Testis (tissue), 3 donors: Measurements from ENCODE around the gene ATG4A. TPM values are rescaled to one million over a fixed set of nuclear protein-coding genes. Genes with fewer than 3 reads are reported as not detected.

Source experiments
- DNase-seq: peaks from one replicate; pipeline ENCODE4 v3.0.0-alpha.2; 2019
- H3K27ac ChIP-seq, 2 donors: fragments of 200-600 bp; sonication (generic); one replicate each; pipeline ENCODE4 v1.5.1; 2019
- H3K27me3 ChIP-seq: fragments of 200-600 bp; sonication (generic); one replicate; pipeline ENCODE4 v1.5.1; 2019
- H3K36me3 ChIP-seq: fragments of 200-600 bp; sonication (generic); one replicate; pipeline ENCODE4 v1.5.1; 2017; ENCODE audit warnings: low read depth; ENCODE audit errors: missing control alignments
- H3K4me1 ChIP-seq: fragments of 200-600 bp; sonication (generic); one replicate; pipeline ENCODE4 v1.5.1; 2019
- H3K4me3 ChIP-seq, 2 donors: fragments of 200-600 bp; sonication (generic); one replicate each; pipeline ENCODE4 v1.5.1; 2017 to 2019
- H3K9me3 ChIP-seq: fragments of 200-600 bp; sonication (generic); one replicate; pipeline ENCODE4 v1.5.1; 2017
- CTCF ChIP-seq, 3 experiments: fragments of 450-650 bp in 2 of 3; fragments of 200-600 bp in 1 of 3; sonication (generic) in 1 of 3; IDR thresholded peaks; one replicate each; pipeline ENCODE4 v1.5.1; 2016 to 2019; ENCODE audit warnings: antibody characterized with exemption in 3 of 3, mild to moderate bottlenecking in 2 of 3, moderate library complexity in 1 of 3
- POLR2A ChIP-seq: fragments of 450-650 bp; IDR thresholded peaks from one replicate; pipeline ENCODE4 v1.6.1; 2017; ENCODE audit warnings: antibody characterized with exemption, mild to moderate bottlenecking, moderate library complexity
- WGBS, 2 donors: methylation state at CpG; one replicate each; pipeline ENCODE4 v1.1.5; 2018; 5-methylcytosine and 5-hydroxymethylcytosine counted together
- intact Hi-C: fragments of 100-400 bp; cut with DNase I; formaldehyde crosslinking; loops from one replicate; pipeline ENCODE4 v1.15.1; 2023; ENCODE audit warnings: low total_unique reads
- polyA plus RNA-seq: library from polyadenylated mRNA; stranded (reverse); fragments of 350-450 nt; fragmentation: Illumina TruSeq; extraction: RNeasy Lipid Tissue Mini Kit (QIAGEN cat#74804); gene quantifications from one replicate; pipeline ENCODE4 v1.2.3, GENCODE V29; 2014; ENCODE audit warnings: low read depth, low replicate concordance; ENCODE audit not compliant: insufficient read depth
- total RNA-seq, 2 donors: library from RNA; depleted of rRNA; stranded (reverse); fragments of >200 nt; gene quantifications; one replicate each; pipeline ENCODE4 v1.2.3, GENCODE V29; 2016

The ATG4A gene
- total and polyA plus RNA-seq, 3 donors from 2014 or later, result 8.5 to 9.0 (median 8.8) TPM

GRCh38 chrX:108055546-108055945, 36.0 kb upstream of the ATG4A start:
- H3K27ac ChIP-seq, result no peak overlapping the region
- H3K27me3 ChIP-seq, result no peaks in the 10 kb centered on the region
- H3K36me3 ChIP-seq, result no peaks in the 10 kb centered on the region
- no peaks in the 10 kb centered on the region for H3K4me1 ChIP-seq
- H3K4me3 ChIP-seq, result no peak overlapping the region
- no peaks in the 10 kb centered on the region for H3K9me3 ChIP-seq
- intact Hi-C loops, result no loop called here
- no peak for TF ChIP-seq POLR2A
- no peak for TF ChIP-seq CTCF (IDR thresholded peaks at IDR 0.05)
- DNase-seq, result no peak

GRCh38 chrX:108059801-108060200, 31.8 kb upstream of the ATG4A start:
- no peaks in the 10 kb centered on the region for H3K27me3 ChIP-seq
- no peak overlapping the region for H3K4me3 ChIP-seq
- no peaks in the 10 kb centered on the region for H3K4me1 ChIP-seq
- no peaks in the 10 kb centered on the region for H3K36me3 ChIP-seq
- DNase-seq, result no peak
- TF ChIP-seq POLR2A, result no peak
- no peak for TF ChIP-seq CTCF (IDR thresholded peaks at IDR 0.05)
- intact Hi-C loops, result no loop called here
- no peaks in the 10 kb centered on the region for H3K9me3 ChIP-seq
- no peak overlapping the region for H3K27ac ChIP-seq
- WGBS, 2 donors, result 75 to 100% methylated on average over 1 of the region's 1 CpG

- H3K4me1 ChIP-seq, result no peaks in the 10 kb centered on the region
- TF ChIP-seq POLR2A, result no peak
- TF ChIP-seq CTCF (IDR thresholded peaks at IDR 0.05), result no peak
- DNase-seq, result no peak
- H3K27me3 ChIP-seq, result no peaks in the 10 kb centered on the region
- H3K9me3 ChIP-seq, result no peaks in the 10 kb centered on the region
- H3K27ac ChIP-seq, result no peak overlapping the region
- WGBS, 2 donors, result 50 to 83% methylated on average over 1 of the region's 1 CpG
- intact Hi-C loops, result no loop called here
- no peak overlapping the region for H3K4me3 ChIP-seq
- H3K36me3 ChIP-seq, result no peaks in the 10 kb centered on the region
Observed at GRCh38 chrX:108064001-108064400, 27.6 kb upstream of the ATG4A start.

- intact Hi-C loops, result no loop called here
- no peaks in the 10 kb centered on the region for H3K9me3 ChIP-seq
- no peak overlapping the region for H3K27ac ChIP-seq
- no peaks in the 10 kb centered on the region for H3K4me1 ChIP-seq
- DNase-seq, result no peak
- 80 to 90% methylated on average over 1 to 2 of the region's 2 CpGs for WGBS, 2 donors
- H3K36me3 ChIP-seq, result no peaks in the 10 kb centered on the region
- H3K27me3 ChIP-seq, result no peaks in the 10 kb centered on the region
- TF ChIP-seq CTCF (IDR thresholded peaks at IDR 0.05) (no peak), POLR2A (no peak)
- no peak overlapping the region for H3K4me3 ChIP-seq
Observed at GRCh38 chrX:108064613-108065012, 27.0 kb upstream of the ATG4A start.

GRCh38 chrX:108068121-108068520, 23.5 kb upstream of the ATG4A start:
- Histone ChIP-seq H3K9me3 (no peaks in the 10 kb centered on the region), H3K4me1 (no peaks in the 10 kb centered on the region), H3K27me3 (no peaks in the 10 kb centered on the region), H3K27ac (no peak overlapping the region), H3K4me3 (no peak overlapping the region), H3K36me3 (no peaks in the 10 kb centered on the region)
- WGBS, 2 donors, result 92 to 100% methylated on average over 1 of the region's 1 CpG
- DNase-seq, result no peak
- TF ChIP-seq POLR2A, result no peak
- no peak for TF ChIP-seq CTCF (IDR thresholded peaks at IDR 0.05)
- intact Hi-C loops, result no loop called here
